Activated naive CD8-positive, alpha-beta T cell treated with anti-CD3 and anti-CD28 coated beads, Interleukin-2, amount 50 U/mL, for 16 hours (primary cell): ENCODE results near the gene ELL.

Experiments
- DNase-seq: peaks from one replicate; pipeline ENCODE4 v3.0.0-alpha.2; 2020; ENCODE audit warnings: low read depth, low spot score

Gene ELL

DNA sequence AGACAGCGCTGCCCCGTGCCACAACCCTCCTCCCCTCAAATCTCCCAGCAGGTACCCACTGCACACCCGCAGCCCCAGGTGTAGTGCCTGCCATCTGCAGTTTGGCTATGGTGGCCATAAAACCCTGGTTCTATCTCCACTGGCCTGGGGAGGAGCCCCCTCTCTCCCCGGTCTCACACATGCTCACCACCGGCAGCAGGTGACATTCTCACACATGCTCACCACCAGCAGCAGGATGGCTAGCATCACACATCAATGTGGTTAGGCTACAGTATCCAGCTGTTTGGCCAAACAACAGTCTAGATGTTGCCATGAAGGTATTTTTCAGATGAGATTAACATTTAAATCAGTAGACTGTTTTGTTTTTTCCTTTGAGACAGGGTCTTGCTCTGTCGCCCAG is 31.1 kb downstream of the ELL start:
- DNase-seq: no peak

DNA sequence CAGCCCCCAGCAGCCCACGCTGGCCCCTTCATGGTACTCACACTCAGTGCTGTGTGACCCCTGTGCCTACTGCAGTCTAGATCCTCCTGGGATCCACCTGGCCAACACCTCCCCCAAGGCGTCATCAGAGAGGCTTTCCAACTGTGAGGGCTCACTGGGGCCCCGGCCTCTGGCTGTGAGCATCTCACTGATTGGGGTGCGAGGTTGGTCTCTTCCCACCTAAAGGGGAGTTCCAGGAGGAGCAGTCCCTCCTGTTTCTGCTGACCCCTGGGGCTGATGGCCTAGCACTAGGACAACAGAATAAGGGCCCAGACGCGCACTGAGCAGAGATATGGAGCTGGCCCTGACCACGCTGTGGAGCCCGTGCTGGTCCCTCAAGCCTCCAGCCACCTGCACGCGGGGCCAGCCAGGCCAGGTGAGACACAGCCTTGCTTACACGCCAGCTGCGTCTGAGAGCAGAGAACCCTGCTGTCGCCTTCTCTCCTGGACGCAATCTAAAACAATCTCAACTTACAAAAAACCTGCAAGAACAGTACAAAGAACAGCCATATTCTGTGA is 32.2 kb downstream of the ELL start:
- DNase-seq: no peak

DNA sequence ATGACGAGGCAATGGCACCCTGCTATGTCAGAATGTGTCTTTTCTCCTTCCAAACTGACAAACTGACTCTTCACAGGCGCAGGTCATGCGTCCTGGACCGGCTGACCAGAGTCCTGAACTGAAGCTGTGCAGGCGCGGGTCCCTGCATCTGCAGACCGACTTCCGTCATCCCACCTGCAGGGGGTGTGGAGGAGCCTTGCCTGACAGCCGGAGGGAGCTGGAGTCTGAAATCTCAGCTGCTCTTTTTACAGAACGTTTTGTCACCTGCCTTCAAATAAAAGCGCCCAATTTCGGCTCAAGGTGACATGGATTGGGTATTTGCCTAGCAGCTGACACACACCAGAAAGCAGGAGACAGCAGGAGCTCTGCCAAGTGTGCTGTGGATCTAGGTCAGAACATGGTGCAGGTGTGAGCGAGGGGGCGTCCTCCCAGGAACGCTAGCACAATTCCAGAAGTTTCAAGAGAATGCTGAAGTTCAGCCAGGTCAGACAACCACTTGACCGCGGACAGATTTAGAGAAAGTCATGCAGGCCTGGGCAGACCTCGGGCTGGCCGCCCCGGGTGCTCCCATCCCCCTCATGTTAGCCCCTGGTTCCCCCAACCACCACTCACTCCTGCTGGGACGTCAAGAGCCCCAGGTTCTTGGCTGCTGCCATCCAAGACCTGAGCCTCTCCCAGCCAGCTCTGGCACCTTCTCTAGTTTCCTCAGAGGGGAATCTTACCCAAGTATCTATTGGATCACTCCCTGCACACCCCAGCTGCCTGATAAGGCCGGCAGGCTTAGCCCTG is 32.8 kb downstream of the ELL start:
- DNase-seq: no peak

DNA sequence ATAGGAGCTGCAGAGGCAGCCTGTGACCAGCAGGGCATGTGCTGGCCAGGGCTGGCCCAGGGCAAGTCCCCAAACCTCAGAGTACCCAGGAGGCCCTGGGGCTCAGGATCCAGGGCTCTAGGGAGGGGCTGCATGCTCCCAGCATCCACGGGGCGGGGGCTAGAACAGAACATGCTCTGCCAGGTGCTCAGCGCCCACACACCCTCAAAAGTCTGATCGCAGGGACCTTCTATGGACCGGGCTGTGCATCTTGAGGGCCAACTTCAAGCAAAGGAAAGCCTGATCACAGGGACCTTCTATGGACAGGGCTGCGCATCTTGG is 33.5 kb downstream of the ELL start:
- DNase-seq: no peak

DNA sequence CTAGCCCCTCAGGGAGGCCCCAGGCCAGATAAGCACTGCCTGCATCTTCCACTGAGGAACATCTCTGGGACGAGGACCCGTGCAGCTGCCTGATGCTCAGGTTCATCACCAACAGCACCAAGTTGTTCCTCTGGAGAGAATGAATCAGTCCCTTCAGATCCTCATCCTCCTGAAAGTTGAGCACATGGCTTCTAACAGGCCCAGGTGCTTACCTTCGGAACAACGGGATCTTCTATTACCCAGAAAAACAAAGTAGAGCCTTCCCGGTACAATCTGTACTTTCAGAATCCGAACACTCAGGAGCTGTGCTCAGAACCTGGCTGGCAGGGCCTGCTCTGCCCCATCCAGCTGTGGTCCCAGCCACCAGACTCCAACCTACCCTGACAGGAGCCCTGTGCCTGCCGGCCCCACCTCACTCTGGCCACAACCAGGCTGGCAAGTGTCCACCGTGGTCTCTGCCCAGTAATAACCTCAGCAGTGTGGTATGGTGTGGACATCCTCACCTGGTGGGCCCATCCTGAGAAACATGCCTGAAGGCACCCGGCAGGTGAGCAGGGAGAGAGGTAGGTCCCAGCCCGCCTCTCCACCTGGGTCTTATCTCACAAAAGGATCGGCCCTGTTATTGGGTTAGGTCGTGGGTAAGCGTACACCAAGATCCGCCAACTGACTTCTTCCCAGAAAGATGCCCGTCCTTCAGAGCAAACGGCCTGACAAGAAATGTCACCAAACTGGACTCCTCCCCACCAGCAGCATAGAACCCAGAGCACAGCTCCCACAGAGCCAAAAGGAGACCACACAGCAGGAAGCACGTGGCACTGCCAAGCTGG is 34.1 kb downstream of the ELL start:
- no peak for DNase-seq

DNA sequence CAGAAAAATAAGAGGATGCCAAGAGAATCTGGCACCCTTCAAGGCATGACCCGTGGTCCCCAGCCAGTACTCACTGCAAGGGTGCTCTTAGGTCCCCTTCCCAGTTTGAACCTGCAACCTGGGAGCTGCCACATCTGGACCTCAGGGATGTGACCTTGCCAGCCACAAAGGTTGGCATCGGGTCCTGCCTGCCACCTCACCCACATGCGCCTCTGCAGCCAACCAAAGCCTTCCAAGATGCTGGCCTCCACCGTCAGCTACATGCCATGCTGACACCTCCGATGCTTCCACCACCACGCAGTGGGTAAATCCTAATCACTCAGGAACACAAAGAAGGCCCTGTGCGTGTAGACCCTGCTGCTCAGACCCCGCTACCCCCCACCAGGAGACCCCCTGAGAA is 35.1 kb downstream of the ELL start:
- DNase-seq: no peak

DNA sequence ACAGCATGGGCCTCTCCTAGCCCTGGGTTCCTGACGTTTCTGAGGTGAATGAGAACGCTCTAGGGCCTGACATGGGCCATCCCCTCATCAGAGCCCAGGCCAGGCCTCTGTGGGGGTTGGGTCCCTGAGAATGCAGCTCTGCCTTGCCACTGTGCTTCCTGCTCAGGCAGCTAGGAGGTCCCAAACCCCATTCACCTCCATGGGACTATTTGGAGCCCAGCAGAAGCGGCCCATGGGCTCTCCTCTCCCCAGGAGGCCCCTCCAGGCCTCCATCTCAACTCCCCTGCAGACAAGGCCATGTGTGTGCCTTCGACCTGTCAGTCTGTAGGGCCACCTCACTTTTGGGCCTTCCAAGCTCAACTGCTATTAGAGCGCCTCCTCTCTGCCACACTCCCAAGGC is 36.9 kb downstream of the ELL start:
- DNase-seq: no peak

DNA sequence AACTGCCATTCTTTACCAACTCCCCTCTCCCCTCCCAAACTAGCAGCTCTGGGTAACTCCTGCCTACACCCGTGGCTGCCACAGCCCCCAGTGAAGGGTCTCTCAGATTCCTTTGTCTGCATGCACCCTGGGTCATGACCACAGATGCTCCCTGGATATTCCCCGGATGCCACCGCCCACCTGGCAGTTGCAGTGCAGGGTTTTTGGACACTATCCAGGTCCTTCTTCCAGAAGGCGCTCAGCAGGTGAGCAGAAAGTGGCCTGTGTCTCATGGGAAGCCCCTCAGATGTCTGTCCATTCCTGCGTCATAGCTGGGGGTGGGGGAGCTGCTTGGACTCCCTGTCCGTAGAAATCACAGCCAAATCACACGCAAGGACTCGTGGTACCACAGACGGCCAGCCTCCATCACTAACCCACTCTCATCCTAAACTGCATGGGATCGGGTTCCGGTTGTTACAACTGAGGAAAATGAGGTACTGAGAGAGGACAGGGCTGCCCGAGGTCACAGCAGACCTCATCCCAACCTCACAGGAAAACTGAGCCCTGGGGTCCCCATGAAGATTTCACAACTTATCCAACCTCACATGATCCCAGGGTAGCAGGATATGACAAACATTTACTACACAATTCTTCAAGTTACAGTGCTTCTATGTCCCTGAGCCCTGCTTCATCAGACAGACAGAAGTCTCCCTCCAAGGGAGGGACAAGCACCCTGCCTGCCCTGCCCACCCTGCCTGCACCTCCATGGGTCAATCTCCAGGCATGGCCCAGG is 38.6 kb downstream of the ELL start:
- DNase-seq: no peak

DNA sequence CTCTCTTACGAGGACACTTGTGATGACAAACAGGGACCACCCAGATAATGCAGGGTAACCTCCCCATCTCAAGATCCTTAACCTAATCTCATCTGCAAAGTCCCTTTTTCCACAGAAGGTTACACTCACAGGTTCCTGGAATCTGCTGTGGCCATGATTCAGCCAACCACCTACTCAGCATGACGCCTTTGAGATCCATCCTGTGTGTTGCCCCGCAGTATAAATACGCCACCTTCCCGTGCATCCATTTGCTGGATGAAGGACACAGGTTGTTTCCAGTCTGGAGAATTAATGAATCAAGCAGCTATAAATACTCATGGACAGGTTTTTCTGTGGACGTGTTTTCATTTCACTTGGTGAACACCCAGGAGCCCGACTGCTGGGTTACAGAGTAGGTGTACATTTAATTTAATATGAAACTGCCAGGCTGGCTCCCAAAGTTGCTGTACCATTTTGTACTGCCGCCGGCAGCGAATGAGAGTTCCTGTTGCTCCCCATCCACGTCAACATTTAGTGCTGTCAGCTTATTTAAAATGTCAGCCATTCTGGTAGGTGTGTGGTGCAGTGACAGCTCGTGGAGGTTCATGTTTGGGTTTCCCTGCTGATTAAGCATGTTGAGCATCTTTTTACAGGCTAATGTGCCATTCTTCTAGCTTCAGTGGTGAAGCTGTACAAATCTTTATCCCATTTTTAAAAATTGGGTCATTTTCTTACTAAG is 40.2 kb downstream of the ELL start:
- DNase-seq: no peak

DNA sequence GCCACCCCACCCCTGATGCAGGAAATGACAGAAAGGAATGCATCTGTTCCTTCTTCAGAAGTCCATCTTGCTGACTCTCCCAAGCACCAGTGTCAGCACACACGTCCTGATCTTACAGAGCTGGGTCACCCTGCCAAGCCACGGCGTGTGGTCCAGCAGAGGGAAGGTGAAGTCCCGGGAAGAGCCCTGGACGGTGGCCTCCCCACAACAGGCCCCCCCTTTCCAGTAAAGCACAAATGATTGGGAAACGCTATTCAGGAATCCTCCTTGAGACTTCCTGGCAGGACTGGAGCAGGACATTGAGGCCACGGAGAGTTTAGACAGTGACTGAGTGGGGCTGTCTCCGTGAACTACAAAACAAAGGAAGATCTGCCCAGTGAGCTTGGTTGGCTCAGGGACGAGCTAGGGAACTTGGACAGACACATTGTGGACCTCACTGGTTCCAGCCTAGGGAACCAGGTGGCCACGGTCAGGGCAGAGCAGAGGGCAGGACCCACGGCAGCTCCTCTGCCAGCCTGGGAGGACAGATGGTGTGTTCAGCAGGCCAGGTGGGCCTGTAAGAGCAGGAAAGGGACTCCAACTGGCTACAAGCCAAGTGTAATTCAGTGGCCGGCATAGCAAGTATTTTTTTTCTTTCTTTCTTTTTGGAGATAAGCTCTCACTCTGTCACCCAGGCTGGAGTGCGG is 41.7 kb downstream of the ELL start:
- DNase-seq: no peak

DNA sequence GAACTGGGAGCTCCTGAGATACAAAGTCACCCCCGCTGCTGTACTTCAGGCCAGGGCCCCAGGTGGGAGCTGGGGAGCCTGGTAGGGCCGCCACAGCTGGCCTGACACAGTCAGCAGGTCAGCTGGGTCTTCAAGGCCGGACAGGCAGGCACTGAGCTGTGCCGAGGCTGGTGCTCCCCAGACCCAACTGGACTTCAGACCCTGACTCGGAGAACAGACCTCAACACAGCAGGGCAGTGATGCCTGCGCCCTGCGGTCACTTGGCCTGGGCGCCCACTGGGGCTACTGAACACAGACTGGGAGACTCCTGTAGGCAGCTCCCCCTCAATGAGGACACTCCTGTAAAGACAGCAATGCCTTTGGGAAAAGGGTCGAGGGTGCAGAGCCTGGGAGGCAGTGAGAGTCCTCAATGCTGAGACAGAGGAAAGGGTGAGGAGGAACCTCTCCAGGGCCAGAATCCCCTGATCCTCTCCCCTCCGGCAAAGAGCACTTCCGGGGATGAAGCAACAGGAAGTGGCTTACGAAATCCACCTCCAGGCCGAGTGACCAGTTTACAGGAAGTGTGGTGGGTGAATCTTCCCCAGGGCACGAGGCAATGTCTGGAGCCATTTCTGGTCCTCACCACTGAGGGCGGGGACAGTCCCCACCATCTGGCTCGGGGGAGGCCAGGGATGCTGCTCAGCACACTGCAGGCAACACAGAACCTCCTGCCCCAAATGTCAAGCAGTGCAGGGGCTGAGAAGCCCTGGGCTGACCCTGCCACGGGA is 43.1 kb downstream of the ELL start:
- peak; percentile 3 for DNase-seq

DNA sequence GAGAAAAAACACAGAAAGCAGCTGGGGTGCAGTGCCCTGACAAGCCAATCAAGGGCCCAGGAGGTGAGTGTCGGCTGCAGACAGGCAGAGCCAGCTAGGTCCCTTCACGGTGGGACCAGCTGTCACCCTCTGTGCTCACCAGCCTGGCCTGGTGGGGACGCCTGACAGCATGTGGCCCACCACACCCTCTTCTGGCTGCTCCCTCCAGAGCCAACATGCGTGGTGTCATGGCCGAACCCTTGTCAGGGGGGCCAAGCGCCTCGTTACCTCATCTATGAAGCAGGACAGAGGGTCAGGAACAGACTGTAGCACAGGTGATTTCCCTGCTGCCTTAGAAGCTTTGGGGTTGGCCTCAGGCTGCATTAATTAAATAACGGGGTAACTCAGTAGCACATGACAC is 43.9 kb downstream of the ELL start:
- DNase-seq: no peak

DNA sequence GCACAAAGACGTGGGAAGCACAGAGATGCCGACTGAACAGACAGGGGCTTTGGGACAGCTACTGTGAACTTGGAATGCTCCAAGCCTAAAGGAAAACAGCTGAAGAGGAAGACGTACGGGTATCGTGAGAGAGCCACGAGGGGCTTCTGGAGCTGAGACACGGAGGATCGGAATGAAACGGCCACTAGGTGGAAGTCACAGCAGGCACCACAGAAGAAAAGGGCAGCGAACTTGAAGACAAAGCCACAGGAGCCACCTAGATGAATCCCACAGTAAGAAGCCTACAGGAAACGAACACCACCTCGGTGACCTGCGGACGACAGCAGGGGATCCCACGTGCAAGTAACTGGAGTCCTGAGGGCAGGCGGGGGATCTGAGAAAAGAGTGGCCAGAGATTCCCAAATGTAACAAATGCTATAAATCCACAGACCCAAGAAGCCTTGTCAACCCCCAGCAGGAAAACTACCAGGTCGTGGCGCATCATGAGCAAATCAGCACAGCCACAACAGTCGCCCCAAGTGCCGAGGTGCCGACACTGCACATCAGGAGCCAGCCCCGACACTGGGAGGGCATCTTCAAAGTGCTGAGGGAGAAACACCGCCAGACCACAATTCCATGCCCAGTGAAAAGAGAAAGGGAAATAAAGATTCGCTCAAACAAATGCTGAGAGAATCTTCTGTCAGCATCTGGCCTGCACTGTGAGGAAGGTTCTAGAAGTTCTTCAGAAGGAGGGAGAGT is 44.7 kb downstream of the ELL start:
- DNase-seq: no peak

DNA sequence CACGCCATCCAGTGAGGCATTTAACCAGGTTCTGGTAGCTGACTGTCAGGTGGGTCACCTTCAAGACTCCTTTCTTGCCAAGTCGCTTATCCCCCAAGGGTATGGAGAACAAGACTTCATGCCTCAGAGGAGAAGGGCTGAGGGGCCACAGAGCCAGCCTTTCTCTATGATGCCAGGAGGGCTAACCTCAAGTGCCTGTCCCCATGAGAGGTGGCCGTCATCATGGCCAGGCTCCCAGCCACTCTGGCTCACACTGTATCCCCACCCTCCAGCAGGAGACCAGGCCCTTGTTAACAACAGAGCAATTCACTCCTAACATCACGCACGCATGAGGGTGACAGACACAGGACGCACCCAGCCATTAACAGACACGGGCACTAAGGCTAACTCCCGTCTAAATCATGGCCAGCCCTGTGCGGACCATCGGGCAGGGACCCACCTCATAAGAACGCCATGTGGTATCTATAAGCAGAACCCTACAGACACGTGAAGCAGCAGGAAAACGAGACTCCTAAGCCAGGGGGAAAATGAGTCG is 45.3 kb downstream of the ELL start:
- DNase-seq: no peak

DNA sequence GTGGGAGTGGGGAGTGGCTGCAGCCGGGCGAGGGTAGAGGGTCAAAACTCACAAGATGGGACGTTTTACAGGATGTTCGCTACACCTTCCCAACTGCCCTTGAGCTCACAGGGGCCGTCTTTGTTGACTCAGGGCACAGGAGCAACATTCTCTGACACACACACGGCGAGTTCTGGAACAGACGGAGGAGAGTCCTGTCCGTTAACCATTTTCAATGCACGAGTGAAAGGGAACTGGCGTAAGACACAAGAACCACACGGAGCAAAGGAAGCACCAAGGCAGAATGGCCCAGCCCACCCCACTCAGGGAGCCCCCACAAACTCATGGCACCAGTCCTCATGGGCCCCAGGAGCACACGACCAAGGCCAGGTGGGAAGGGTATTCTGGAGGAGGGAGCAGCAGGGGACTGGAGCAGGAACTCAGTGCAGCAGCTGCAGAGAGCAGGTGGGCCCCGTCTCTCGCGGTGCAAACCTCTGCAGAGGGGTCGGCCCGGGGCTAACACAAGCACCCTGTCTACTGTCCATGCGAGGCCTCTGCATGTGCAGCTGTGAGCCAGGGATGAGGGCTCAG is 46.0 kb downstream of the ELL start:
- DNase-seq: no peak

DNA sequence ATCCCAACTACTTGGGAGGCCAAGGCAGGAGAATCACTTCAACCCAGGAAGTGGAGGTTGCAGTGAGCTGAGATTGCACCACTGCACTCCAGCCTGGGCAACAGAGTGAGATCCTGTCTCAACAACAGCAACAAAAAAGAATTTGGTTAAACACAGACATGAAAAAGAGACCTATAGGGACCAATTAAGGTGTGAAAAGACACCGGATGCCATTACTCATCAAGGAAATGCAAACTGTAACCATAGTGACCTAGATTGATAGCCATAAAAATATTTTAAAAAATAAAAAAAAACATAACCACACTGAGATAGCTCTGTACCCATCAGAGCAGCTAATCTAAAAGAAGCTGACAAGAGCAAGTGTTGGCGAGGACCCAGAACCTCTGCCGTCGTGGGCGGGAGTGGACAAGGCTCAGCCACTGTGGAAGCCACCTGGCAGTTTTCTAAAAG is 46.8 kb downstream of the ELL start:
- DNase-seq: no peak

DNA sequence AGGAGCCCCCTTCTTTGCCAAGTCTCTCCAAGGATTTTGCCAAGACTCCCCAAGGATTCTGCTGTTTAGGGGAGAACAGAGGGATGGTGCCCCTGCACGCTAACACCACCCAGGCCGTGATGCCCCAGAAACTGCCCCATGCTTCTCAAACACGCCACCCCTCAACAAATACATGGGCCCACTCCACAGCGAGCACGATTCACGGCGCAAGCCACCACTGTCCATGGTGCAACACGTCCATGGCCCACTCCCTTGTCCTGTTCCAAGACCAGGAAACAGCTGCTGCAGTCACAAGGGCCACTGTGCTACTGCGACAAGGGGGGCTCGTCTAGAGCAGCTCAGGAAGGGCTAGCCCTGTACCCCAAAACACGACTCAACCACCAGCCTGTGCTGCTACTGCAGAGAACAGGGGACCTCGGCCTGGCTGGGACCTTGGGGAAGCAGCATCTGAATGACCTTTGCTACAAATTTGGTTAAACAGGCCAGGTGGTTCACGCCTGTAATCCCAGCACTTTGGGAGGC is 47.4 kb downstream of the ELL start:
- DNase-seq: no peak

DNA sequence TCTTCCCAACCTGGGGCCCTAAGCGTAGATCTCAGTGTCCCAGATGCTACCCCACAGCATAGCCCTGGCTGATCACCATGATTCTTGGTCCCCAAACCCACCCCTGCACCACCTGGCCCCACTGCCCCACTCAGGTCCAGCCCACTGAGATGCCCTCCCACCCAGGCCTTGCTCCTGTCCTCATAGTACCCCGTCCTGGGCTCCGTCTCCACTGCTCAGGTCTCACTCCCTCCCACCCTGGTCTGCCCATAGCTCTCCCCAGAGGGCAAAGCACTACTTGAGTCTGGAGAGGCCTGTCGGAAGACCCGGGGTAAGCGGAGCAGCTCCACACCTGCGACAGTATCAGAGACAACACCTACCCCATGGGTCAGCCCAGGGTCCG is 48.2 kb downstream of the ELL start:
- no peak for DNase-seq
